ENCODE results near the gene AP3D1. TPM values are rescaled to one million over a fixed set of nuclear protein-coding genes. Genes with fewer than 3 reads are reported as not detected.
A peak's percentile ranks its signal among the peaks of the same experiment; 100 is the strongest.

AP3D1 gene
- total and polyA plus RNA-seq, 9 of the 15 experiments (the other 6 are each of a cell fraction or from before 2014, with no cell fraction given): 1.2 to 86.1 (median 35.9) TPM

- TF ChIP-seq RBFOX2 (IDR thresholded peaks at IDR 0.05; ENCODE audit: low read depth, low read length) (peak; percentile 52), ZNF644 (tag; IDR thresholded peaks at IDR 0.05; ENCODE audit: low read depth) (no peak), VEZF1 (CRISPR knock-in tag; IDR thresholded peaks at IDR 0.05) (peak; percentile 29; the same call in 1 of the 2 replicates), SPI1 (IDR thresholded peaks at IDR 0.05; ENCODE audit: borderline replicate concordance, low read depth, low read length) (peak; percentile 49; the same call in 1 of the 2 replicates), PRDM10 (IDR thresholded peaks at IDR 0.05; ENCODE audit: partially characterized antibody) (no peak), ZNF175 (CRISPR knock-in tag; IDR thresholded peaks at IDR 0.05; ENCODE audit: low read depth) (peak; percentile 53)
- TF ChIP-seq, protein P1, sequence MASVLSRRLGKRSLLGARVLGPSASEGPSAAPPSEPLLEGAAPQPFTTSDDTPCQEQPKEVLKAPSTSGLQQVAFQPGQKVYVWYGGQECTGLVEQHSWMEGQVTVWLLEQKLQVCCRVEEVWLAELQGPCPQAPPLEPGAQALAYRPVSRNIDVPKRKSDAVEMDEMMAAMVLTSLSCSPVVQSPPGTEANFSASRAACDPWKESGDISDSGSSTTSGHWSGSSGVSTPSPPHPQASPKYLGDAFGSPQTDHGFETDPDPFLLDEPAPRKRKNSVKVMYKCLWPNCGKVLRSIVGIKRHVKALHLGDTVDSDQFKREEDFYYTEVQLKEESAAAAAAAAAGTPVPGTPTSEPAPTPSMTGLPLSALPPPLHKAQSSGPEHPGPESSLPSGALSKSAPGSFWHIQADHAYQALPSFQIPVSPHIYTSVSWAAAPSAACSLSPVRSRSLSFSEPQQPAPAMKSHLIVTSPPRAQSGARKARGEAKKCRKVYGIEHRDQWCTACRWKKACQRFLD (CRISPR knock-in tag; IDR thresholded peaks at IDR 0.05): peak; percentile 62; the same call in 1 of the 2 replicates
- TF ChIP-seq, protein P2, sequence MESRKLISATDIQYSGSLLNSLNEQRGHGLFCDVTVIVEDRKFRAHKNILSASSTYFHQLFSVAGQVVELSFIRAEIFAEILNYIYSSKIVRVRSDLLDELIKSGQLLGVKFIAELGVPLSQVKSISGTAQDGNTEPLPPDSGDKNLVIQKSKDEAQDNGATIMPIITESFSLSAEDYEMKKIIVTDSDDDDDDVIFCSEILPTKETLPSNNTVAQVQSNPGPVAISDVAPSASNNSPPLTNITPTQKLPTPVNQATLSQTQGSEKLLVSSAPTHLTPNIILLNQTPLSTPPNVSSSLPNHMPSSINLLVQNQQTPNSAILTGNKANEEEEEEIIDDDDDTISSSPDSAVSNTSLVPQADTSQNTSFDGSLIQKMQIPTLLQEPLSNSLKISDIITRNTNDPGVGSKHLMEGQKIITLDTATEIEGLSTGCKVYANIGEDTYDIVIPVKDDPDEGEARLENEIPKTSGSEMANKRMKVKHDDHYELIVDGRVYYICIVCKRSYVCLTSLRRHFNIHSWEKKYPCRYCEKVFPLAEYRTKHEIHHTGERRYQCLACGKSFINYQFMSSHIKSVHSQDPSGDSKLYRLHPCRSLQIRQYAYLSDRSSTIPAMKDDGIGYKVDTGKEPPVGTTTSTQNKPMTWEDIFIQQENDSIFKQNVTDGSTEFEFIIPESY (CRISPR knock-in tag; IDR thresholded peaks at IDR 0.05): peak; percentile 68
Observed at GRCh38 chr19:2084993-2085720, 66.2 kb downstream of the AP3D1 start (continued).
